ENCODE results near the gene GRAMD2B. TPM values are rescaled to one million over a fixed set of nuclear protein-coding genes. Genes with fewer than 3 reads are reported as not detected.

GRAMD2B gene
- total and polyA plus RNA-seq, 2 experiments from 2014 or later = 18.9 to 32.5 TPM

GRCh38 chr5:126471247-126471646 is 48.0 kb downstream of the GRAMD2B start:
- Histone ChIP-seq H3K27ac (peak overlapping the region; percentile 68), H3K9me2 (replicated peaks; ENCODE audit: insufficient read depth) (no peaks in the 10 kb centered on the region), H3K36me3 (replicated peaks; ENCODE audit: insufficient read depth, low read depth) (no peaks in the 10 kb centered on the region), H2AFZ (no peak overlapping the region), H3K79me2 (no peaks in the 10 kb centered on the region), H4K20me1 (ENCODE audit: insufficient read depth, poor library complexity, severe bottlenecking) (no peaks in the 10 kb centered on the region), H3K4me1 (ENCODE audit: insufficient read depth) (peaks cover 21% of the 10 kb centered on the region), H3K4me2 (no peak overlapping the region), H3K9me3 (ENCODE audit: low read depth) (no peaks in the 10 kb centered on the region), H3K27me3 (no peaks in the 10 kb centered on the region), H3K4me3 (no peak overlapping the region)
- no peak for DNase-seq (ENCODE audit: low spot score)
- TF ChIP-seq CTCF (IDR thresholded peaks at IDR 0.05; ENCODE audit: poor library complexity) (no peak), EZH2phosphoT487 (IDR thresholded peaks at IDR 0.05; ENCODE audit: low read depth, severe bottlenecking, unreplicated experiment) (no peak)
- WGBS (ENCODE audit: low lambda C conversion rate, missing lambda C conversion rate) = 79% methylated on average over 3 of the region's 3 CpGs

DNA sequence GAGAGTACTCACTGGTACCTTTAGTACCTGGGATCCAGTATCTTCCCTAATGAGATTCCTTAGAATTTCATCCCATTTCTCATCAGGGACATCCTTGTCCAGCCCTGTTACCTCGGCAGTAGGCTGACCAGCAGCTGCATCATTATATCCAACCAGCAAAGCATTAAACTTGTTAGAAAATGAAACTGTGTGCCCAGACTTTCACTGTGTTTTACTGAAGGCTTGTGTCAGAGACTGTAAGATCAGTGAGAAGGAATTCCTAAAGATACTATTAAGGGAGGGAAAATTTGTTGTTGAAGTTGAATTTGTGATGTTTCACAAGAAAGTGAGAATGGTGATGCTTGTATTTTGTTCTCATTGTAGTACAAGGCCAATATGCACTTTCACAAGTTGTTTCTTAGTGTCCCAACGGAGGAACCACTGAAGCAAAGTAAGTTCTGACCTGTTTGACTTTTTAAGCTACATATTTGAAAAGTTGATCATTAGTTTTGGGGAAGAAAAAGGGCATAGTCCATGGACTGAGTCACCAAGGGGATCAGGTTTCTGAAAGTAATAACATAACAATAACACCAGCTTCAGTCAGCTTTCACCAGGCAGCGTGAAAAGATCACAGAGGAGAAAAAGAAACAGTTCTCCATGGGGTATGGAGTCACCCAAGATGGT is 48.8 kb downstream of the GRAMD2B start:
- Histone ChIP-seq H3K4me2 (peak overlapping the region; percentile 17), H3K79me2 (no peaks in the 10 kb centered on the region), H3K9me3 (ENCODE audit: low read depth) (no peaks in the 10 kb centered on the region), H2AFZ (no peak overlapping the region), H3K9me2 (replicated peaks; ENCODE audit: insufficient read depth) (no peaks in the 10 kb centered on the region), H3K4me3 (no peak overlapping the region), H3K27me3 (no peaks in the 10 kb centered on the region), H4K20me1 (ENCODE audit: insufficient read depth, poor library complexity, severe bottlenecking) (no peaks in the 10 kb centered on the region), H3K27ac (peak overlapping the region; percentile 68), H3K4me1 (ENCODE audit: insufficient read depth) (peaks cover 21% of the 10 kb centered on the region), H3K36me3 (replicated peaks; ENCODE audit: insufficient read depth, low read depth) (no peaks in the 10 kb centered on the region)
- peak; percentile 44 for DNase-seq (ENCODE audit: low spot score)
- TF ChIP-seq EZH2phosphoT487 (IDR thresholded peaks at IDR 0.05; ENCODE audit: low read depth, severe bottlenecking, unreplicated experiment) (no peak), CTCF (IDR thresholded peaks at IDR 0.05; ENCODE audit: poor library complexity) (no peak), EZH2 (IDR thresholded peaks at IDR 0.05; ENCODE audit: borderline replicate concordance) (no peak)
- 54% methylated on average over 3 of the region's 3 CpGs for WGBS (ENCODE audit: low lambda C conversion rate, missing lambda C conversion rate)

DNA sequence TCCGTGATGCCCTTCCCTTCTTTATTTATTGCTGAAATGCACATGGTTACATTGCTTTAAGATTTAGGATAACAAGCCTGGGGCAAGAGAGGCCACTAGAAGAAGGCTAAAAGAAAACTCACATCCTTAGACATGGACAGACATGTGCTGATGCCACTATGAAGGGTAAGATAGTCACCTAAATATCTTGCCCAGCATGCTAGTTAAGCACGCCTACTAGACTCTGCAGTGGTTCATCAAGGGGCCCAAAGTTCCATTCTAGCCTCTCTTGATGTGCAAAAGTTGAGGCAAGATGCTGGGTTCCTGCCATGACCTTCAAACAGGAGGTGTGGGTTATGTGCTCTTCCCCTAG is 49.3 kb downstream of the GRAMD2B start:
- no peaks in the 10 kb centered on the region for H3K9me2 ChIP-seq (replicated peaks; ENCODE audit: insufficient read depth)
- TF ChIP-seq CTCF (IDR thresholded peaks at IDR 0.05; ENCODE audit: poor library complexity) (no peak), EZH2phosphoT487 (IDR thresholded peaks at IDR 0.05; ENCODE audit: low read depth, severe bottlenecking, unreplicated experiment) (no peak)
- peaks cover 21% of the 10 kb centered on the region for H3K4me1 ChIP-seq (ENCODE audit: insufficient read depth)
- 87% methylated on average over 2 of the region's 2 CpGs for WGBS (ENCODE audit: low lambda C conversion rate, missing lambda C conversion rate)
- H3K9me3 ChIP-seq (ENCODE audit: low read depth) = no peaks in the 10 kb centered on the region
- no peaks in the 10 kb centered on the region for H3K79me2 ChIP-seq
- H3K27me3 ChIP-seq = no peaks in the 10 kb centered on the region
- no peak for DNase-seq (ENCODE audit: low spot score)
- no peak overlapping the region for H2AFZ ChIP-seq
- no peaks in the 10 kb centered on the region for H4K20me1 ChIP-seq (ENCODE audit: insufficient read depth, poor library complexity, severe bottlenecking)
- H3K4me2 ChIP-seq = peak overlapping the region; percentile 17
- no peaks in the 10 kb centered on the region for H3K36me3 ChIP-seq (replicated peaks; ENCODE audit: insufficient read depth, low read depth)
- peak overlapping the region; percentile 39 for H3K27ac ChIP-seq
- H3K4me3 ChIP-seq = no peak overlapping the region
